NCI-H510A (cell line): ENCODE data around the gene DLG1.
A peak's percentile ranks its signal among the peaks of the same experiment; 100 is the strongest.
"Not testable (repeated sequence)": the region's sequence is repeated elsewhere in the genome, so short reads cannot be mapped to it uniquely, and the experiment has no call there.

Source experiments
- DNase-seq: peaks from one replicate; lab custom pipeline; 2025; lab: John Stamatoyannopoulos, UW

Gene DLG1

GRCh38 chr3:197209366-197210260, 88.8 kb downstream of the DLG1 start:
- DNase-seq = no peak

GRCh38 chr3:197206913-197207312, 91.5 kb downstream of the DLG1 start:
- DNase-seq = no peak

- DNase-seq = no peak
Measured at GRCh38 chr3:197205675-197206074, 92.7 kb downstream of the DLG1 start.

GRCh38 chr3:197205265-197205664, 93.1 kb downstream of the DLG1 start:
- no peak for DNase-seq

GRCh38 chr3:197204736-197205135, 93.7 kb downstream of the DLG1 start:
- DNase-seq = no peak

GRCh38 chr3:197203714-197204146, 94.7 kb downstream of the DLG1 start:
- DNase-seq = no peak

- DNase-seq = no peak
Measured at GRCh38 chr3:197202694-197203093, 95.7 kb downstream of the DLG1 start.

- no peak for DNase-seq
Measured at GRCh38 chr3:197201791-197202452, 96.5 kb downstream of the DLG1 start.

- not testable (repeated sequence) for DNase-seq
Measured at GRCh38 chr3:197200856-197201255, 97.6 kb downstream of the DLG1 start.

- DNase-seq = no peak
Measured at GRCh38 chr3:197197334-197197733, 101.1 kb downstream of the DLG1 start.

GRCh38 chr3:197196192-197196591, 102.2 kb downstream of the DLG1 start:
- no peak for DNase-seq

GRCh38 chr3:197195326-197195725, 103.1 kb downstream of the DLG1 start:
- DNase-seq = no peak

GRCh38 chr3:197193759-197194158, 104.7 kb downstream of the DLG1 start:
- DNase-seq = not testable (repeated sequence)

- no peak for DNase-seq
Measured at GRCh38 chr3:197191897-197192296, 106.5 kb downstream of the DLG1 start.

GRCh38 chr3:197189623-197190022, 108.8 kb downstream of the DLG1 start:
- no peak for DNase-seq

- no peak for DNase-seq
Measured at GRCh38 chr3:197188963-197189362, 109.4 kb downstream of the DLG1 start.

- peak; percentile 32 for DNase-seq
Measured at GRCh38 chr3:197186887-197187588, 111.4 kb downstream of the DLG1 start.

GRCh38 chr3:197183582-197183981, 114.8 kb downstream of the DLG1 start:
- DNase-seq = peak; percentile 78

GRCh38 chr3:197181741-197182140, 116.7 kb downstream of the DLG1 start:
- no peak for DNase-seq

GRCh38 chr3:197178998-197179397, 119.4 kb downstream of the DLG1 start:
- no peak for DNase-seq

GRCh38 chr3:197175503-197175902, 122.9 kb downstream of the DLG1 start:
- no peak for DNase-seq

GRCh38 chr3:197174927-197175326, 123.5 kb downstream of the DLG1 start:
- no peak for DNase-seq

GRCh38 chr3:197173620-197174019, 124.8 kb downstream of the DLG1 start:
- DNase-seq = no peak
